Measurements from ENCODE around the gene AOC2.
"Not testable (repeated sequence)": the region's sequence is repeated elsewhere in the genome, so short reads cannot be mapped to it uniquely, and the experiment has no call there.

AOC2 gene

GRCh38 chr17:42882166-42882565, 37.8 kb downstream of the AOC2 start:
- no peak for TF ChIP-seq CTCF (IDR thresholded peaks at IDR 0.05; ENCODE audit: insufficient read depth, missing control alignments)
- FAIRE-seq, result no peak
- no peak for DNase-seq (ENCODE audit: insufficient read length, low spot score)

GRCh38 chr17:42883802-42884558, 39.6 kb downstream of the AOC2 start:
- FAIRE-seq (no peak), DNase-seq (ENCODE audit: insufficient read length, low spot score) (no peak)
- no peak for TF ChIP-seq CTCF (IDR thresholded peaks at IDR 0.05; ENCODE audit: insufficient read depth, missing control alignments)

GRCh38 chr17:42885806-42886205, 41.4 kb downstream of the AOC2 start:
- not testable (repeated sequence) for DNase-seq (ENCODE audit: insufficient read length, low spot score); FAIRE-seq

DNA sequence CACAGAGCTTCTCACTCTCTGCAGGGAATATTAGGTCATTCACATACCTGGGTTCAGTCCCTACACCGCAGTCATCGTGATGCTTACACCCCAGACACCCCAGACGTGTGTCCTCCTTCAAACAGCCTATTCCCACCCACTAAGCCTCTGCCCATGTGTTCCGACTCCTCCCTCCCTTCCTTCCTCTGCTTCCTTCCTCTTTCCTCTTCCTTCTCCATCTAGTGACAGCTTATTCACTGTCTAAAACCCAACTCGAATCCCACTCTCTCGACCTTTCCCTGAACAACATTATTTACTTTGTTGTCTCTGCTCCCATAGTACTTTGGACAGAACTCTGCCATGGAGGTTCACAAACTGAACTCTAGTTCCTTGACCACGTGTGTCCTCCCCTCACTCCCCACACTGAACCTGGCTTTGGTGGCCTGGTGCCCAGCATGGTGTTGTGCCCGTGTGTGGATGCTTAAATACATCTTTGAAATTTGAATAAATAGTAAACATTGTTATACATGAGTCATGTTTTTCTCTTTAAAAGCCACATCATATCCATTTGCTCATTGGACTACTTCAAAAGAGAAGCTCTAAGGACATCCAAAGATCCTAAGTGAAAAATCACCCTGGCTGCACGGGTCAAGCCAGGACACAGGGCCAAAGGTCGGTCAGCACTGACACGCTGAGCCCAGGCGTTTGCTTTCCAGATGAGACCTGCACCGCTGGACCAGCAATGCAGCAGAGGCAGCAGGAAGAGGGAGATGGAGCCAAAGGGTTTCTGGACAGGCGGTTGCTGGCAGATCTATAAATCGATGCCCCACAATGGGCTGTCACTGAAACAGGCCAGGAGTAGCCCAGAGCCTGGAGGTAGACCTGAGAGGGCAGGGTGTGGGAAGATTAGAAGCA, 42.1 kb downstream of the AOC2 start:
- TF ChIP-seq CTCF (IDR thresholded peaks at IDR 0.05; ENCODE audit: insufficient read depth, missing control alignments), result no peak
- DNase-seq (ENCODE audit: insufficient read length, low spot score) (no peak), FAIRE-seq (no peak)

GRCh38 chr17:42889809-42890208, 45.4 kb downstream of the AOC2 start:
- TF ChIP-seq CTCF (IDR thresholded peaks at IDR 0.05; ENCODE audit: insufficient read depth, missing control alignments), result no peak
- FAIRE-seq (no peak), DNase-seq (ENCODE audit: insufficient read length, low spot score) (no peak)

DNA sequence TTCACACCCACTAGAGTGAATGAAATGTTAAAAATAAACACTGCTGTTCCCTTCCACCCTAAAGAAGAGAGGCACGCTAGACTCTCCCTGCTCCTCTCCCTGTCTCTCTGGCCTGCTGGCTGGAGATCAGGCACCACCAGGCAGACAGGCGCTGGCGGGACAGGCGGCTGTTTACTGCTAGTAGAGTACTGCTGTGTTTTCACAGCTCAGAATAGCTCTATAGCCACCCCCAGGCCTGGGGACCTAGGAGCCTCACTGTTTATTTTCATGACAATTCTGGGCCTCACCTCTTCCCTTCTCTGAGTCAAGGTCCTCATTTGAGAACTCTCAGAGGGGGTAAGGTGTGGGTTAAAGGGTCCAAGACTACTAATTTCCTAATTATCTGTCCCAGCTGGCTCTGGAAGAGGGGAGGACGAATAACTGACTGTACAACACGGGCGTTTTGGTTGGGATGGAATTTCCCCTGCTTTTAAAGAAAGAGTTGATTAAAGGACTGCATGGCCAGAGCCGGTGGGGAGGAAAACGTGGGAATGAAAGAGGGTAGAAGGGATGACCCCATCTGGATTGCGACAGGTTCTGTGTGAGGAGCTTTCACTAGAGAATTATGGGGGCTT, 47.3 kb downstream of the AOC2 start:
- no peak for FAIRE-seq
- TF ChIP-seq CTCF (IDR thresholded peaks at IDR 0.05; ENCODE audit: insufficient read depth, missing control alignments), result no peak
- DNase-seq (ENCODE audit: insufficient read length, low spot score), result no peak

GRCh38 chr17:42893359-42893758, 49.0 kb downstream of the AOC2 start:
- DNase-seq (ENCODE audit: insufficient read length, low spot score), result no peak
- FAIRE-seq, result no peak
- no peak for TF ChIP-seq CTCF (IDR thresholded peaks at IDR 0.05; ENCODE audit: insufficient read depth, missing control alignments)
